GM12878 (cell line): Measurements from ENCODE around the gene STRA8. TPM values are rescaled to one million over a fixed set of nuclear protein-coding genes. Genes with fewer than 3 reads are reported as not detected.

ENCODE experiments used
- BACH1 ChIP-seq: fragments of 450-650 bp; IDR thresholded peaks from 2 replicates; pipeline ENCODE4 v1.6.1; 2017; ENCODE audit warnings: mild to moderate bottlenecking, borderline replicate concordance
- DPF2 ChIP-seq: fragments of 450-650 bp; IDR thresholded peaks from 2 replicates; pipeline ENCODE4 v1.6.1; 2017; ENCODE audit warnings: mild to moderate bottlenecking
- E2F8 ChIP-seq: fragments of 450-650 bp; IDR thresholded peaks from 2 replicates; pipeline ENCODE4 v1.6.1; 2018; ENCODE audit warnings: mild to moderate bottlenecking, low read depth, moderate library complexity; ENCODE audit not compliant: partially characterized antibody
- POLR2AphosphoS5 ChIP-seq: IDR thresholded peaks from 2 replicates; pipeline ENCODE4 v1.6.1; 2011; ENCODE audit warnings: mild to moderate bottlenecking, low read length, inconsistent platforms
- RAD51 ChIP-seq: fragments of 450-650 bp; IDR thresholded peaks from 2 replicates; pipeline ENCODE4 v1.6.1; 2016; ENCODE audit warnings: moderate library complexity, mild to moderate bottlenecking, inconsistent platforms
- SMC3 ChIP-seq: IDR thresholded peaks from 2 replicates; pipeline ENCODE4 v1.6.1; 2011; ENCODE audit warnings: low read length, improper control_type of control experiment, borderline replicate concordance
- SP1 ChIP-seq: IDR thresholded peaks from one replicate; pipeline ENCODE4 v1.6.1; 2011; ENCODE audit warnings: low read depth, low read length
- SREBF1 ChIP-seq: IDR thresholded peaks from 2 replicates; pipeline ENCODE4 v1.6.1; 2012; ENCODE audit warnings: mild to moderate bottlenecking, low read length
- SRF ChIP-seq, 2 experiments: IDR thresholded peaks; 2 replicates each; pipeline ENCODE4 v1.6.1; 2011; ENCODE audit warnings: low read depth in 2 of 2, low read length in 2 of 2, mild to moderate bottlenecking in 1 of 2, moderate library complexity in 1 of 2
- STAT1 ChIP-seq: fragments of 450-650 bp; conservative IDR thresholded peaks from 2 replicates; pipeline ENCODE4 v1.6.1; 2014; ENCODE audit warnings: antibody characterized with exemption, mild to moderate bottlenecking
- TAF1 ChIP-seq: IDR thresholded peaks from 2 replicates; pipeline ENCODE4 v1.6.1; 2011; ENCODE audit warnings: mild to moderate bottlenecking, low read depth, low read length, borderline replicate concordance
- YBX1 ChIP-seq: fragments of 450-650 bp; IDR thresholded peaks from 2 replicates; pipeline ENCODE4 v1.6.1; 2016; ENCODE audit warnings: antibody characterized with exemption
- ZNF384 ChIP-seq: IDR thresholded peaks from 2 replicates; pipeline ENCODE4 v1.6.1; 2012; ENCODE audit warnings: low read depth, mild to moderate bottlenecking, low read length, improper control_type of control experiment, borderline replicate concordance
- ZNF592 ChIP-seq: fragments of 450-650 bp; IDR thresholded peaks from 2 replicates; pipeline ENCODE4 v1.6.1; 2017; ENCODE audit warnings: mild to moderate bottlenecking, moderate library complexity
- ZNF687 ChIP-seq: fragments of 450-650 bp; IDR thresholded peaks from 2 replicates; pipeline ENCODE4 v1.6.1; 2017; ENCODE audit warnings: mild to moderate bottlenecking, moderate library complexity
- polyA plus RNA-seq, 11 experiments: library from polyadenylated mRNA; depleted of rRNA in 4 of 11; unstranded in 6 of 11; stranded (reverse) in 5 of 11; fragments of >200 nt; fragmentation: Nextera tagmentation in 4 of 11; fragmentation: Illumina TruSeq in 1 of 11; extraction: Ambion mirVana in 4 of 11; extraction: Trizol in 1 of 11; gene quantifications; 1 replicate in 1 of 11; 2 replicates in 10 of 11; pipeline versions ENCODE4 v1.2.1 to v1.2.3, GENCODE V29; 2011 to 2016; ENCODE audit warnings: inconsistent platforms in 2 of 11, missing spikeins in 2 of 11, low read depth in 1 of 11
- total RNA-seq, 4 experiments: library from RNA; depleted of rRNA in 3 of 4; stranded (reverse); fragments of >200 nt in 3 of 4; fragmentation: Illumina TruSeq in 1 of 4; extraction: Trizol in 1 of 4; gene quantifications; 2 replicates each; pipeline versions ENCODE4 v1.2.1 to v1.2.3, GENCODE V29; 2013 to 2021

The STRA8 gene
- total and polyA plus RNA-seq, 10 of the 15 experiments (the other 5 are each of a cell fraction or from before 2014, with no cell fraction given) = 0.15 TPM; not detected in 9

- TF ChIP-seq SMC3 (no peak), POLR2AphosphoS5 (peak; percentile 88), SREBF1 (no peak), YBX1 (no peak), BACH1 (peak; percentile 94; the same call in 1 of the 2 replicates), SRF (IDR thresholded peaks at IDR 0.05; ENCODE audit: low read depth in 2 of 2, low read length in 2 of 2) (peak in 1 of 2 experiments; percentile 75; a peak in 1 of 4 replicates), RAD51 (peak; percentile 23; the same call in 1 of the 2 replicates), ZNF592 (peak; percentile 66; the same call in 1 of the 2 replicates), DPF2 (peak; percentile 98), STAT1 (peak; percentile 48; the same call in 1 of the 2 replicates), ZNF687 (peak; percentile 76), TAF1 (peak; percentile 76), E2F8 (peak; percentile 49), ZNF384 (no peak), SP1 (peak; percentile 78)
- TF ChIP-seq, all 136 proteins: peak for 68
These were observed 46.8 kb upstream of the STRA8 start (continued) for GRCh38 chr7:135186841-135187253.
